PC-3 (cell line): ENCODE data around the gene TKT. TPM values are rescaled to one million over a fixed set of nuclear protein-coding genes. Genes with fewer than 3 reads are reported as not detected.
A peak's percentile ranks its signal among the peaks of the same experiment; 100 is the strongest.
"Not testable (repeated sequence)": the region's sequence is repeated elsewhere in the genome, so short reads cannot be mapped to it uniquely, and the experiment has no call there.

Source experiments
- ATAC-seq: fragments of 200-7000 bp; cut with Tn5 transposase; 2 replicates; pipeline ENCODE4 v1.9.1; 2020; ENCODE audit warnings: mild to moderate bottlenecking, moderate library complexity
- BruUV-seq: library from RNA; stranded (reverse); fragments of 400-500 nt; replicated peaks from 2 replicates; lab custom pipeline; 2021; lab: Mats Ljungman, UMichigan
- CTCF ChIA-PET: fragments of 300-600 bp; sonication (Branson Sonifier 250); formaldehyde crosslinking; loops from one replicate; lab custom pipeline; 2022; ENCODE audit warnings: antibody characterized with exemption; lab: Charles Lee
- POLR2A ChIA-PET: fragments of 300-600 bp; sonication (Branson Sonifier 250); formaldehyde crosslinking; loops from one replicate; lab custom pipeline; 2022; ENCODE audit warnings: antibody characterized with exemption; ENCODE audit not compliant: unreplicated experiment; lab: Charles Lee
- DNase-seq: peaks from one replicate; pipeline ENCODE4 v3.0.0-alpha.2; 2015
- H2AFZ ChIP-seq: fragments of 300-600 bp; sonication (generic); 2 replicates; pipeline ENCODE4 v1.6.0; 2016; ENCODE audit warnings: antibody characterized with exemption, low read length
- H3F3A ChIP-seq: fragments of 300-600 bp; sonication (generic); one replicate; pipeline ENCODE4 v1.6.0; 2017; ENCODE audit warnings: antibody characterized with exemption, low read length, control low read depth, mild to moderate bottlenecking; ENCODE audit not compliant: unreplicated experiment
- H3K27ac ChIP-seq: fragments of 300-600 bp; sonication (generic); 2 replicates; pipeline ENCODE4 v1.5.1; 2016; ENCODE audit warnings: mild to moderate bottlenecking, low read length
- H3K27me3 ChIP-seq: fragments of 300-600 bp; sonication (generic); 2 replicates; pipeline ENCODE4 v1.6.1; 2016; ENCODE audit warnings: low read length, mixed read lengths
- H3K36me3 ChIP-seq: fragments of 300-600 bp; sonication (generic); 2 replicates; pipeline ENCODE4 v1.6.1; 2016; ENCODE audit warnings: low read depth, mixed run types, low read length, mixed read lengths
- H3K4me1 ChIP-seq: fragments of 300-600 bp; sonication (generic); 2 replicates; pipeline ENCODE4 v1.5.1; 2016; ENCODE audit warnings: low read length; ENCODE audit not compliant: insufficient read depth
- H3K4me2 ChIP-seq: fragments of 300-600 bp; sonication (generic); 2 replicates; pipeline ENCODE4 v1.6.0; 2016; ENCODE audit warnings: low read length
- H3K4me3 ChIP-seq: fragments of 300-600 bp; sonication (generic); 2 replicates; pipeline ENCODE4 v1.5.1; 2016; ENCODE audit warnings: mild to moderate bottlenecking, low read length, mixed read lengths
- H3K79me2 ChIP-seq: fragments of 300-600 bp; sonication (generic); 2 replicates; pipeline ENCODE4 v1.6.1; 2017; ENCODE audit warnings: low read length, mixed read lengths
- H3K9ac ChIP-seq: fragments of 300-600 bp; sonication (generic); 2 replicates; pipeline ENCODE4 v1.6.0; 2016; ENCODE audit warnings: mild to moderate bottlenecking, low read length
- H3K9me2 ChIP-seq: fragments of 300-600 bp; sonication (generic); replicated peaks from 2 replicates; pipeline ENCODE4 v1.6.1; 2016; ENCODE audit warnings: mixed run types, low read length, mixed read lengths
- H3K9me3 ChIP-seq: fragments of 300-600 bp; sonication (generic); 2 replicates; pipeline ENCODE4 v1.6.1; 2016; ENCODE audit warnings: low read length, mixed read lengths
- H4K20me1 ChIP-seq: fragments of 300-600 bp; sonication (generic); 2 replicates; pipeline ENCODE4 v1.6.1; 2016; ENCODE audit warnings: low read length, mixed read lengths
- CTCF ChIP-seq: fragments of 300-600 bp; sonication (generic); conservative IDR thresholded peaks from 2 replicates; pipeline ENCODE4 v1.5.1; 2017; ENCODE audit warnings: antibody characterized with exemption, low read depth, mild to moderate bottlenecking, low read length
- EZH2 ChIP-seq: fragments of 300-600 bp; sonication (generic); IDR thresholded peaks from one replicate; pipeline ENCODE4 v1.6.1; 2017; ENCODE audit warnings: antibody characterized with exemption, mild to moderate bottlenecking, low read length; ENCODE audit not compliant: unreplicated experiment
- EZH2phosphoT487 ChIP-seq: fragments of 300-600 bp; sonication (generic); IDR thresholded peaks from 2 replicates; pipeline ENCODE4 v1.6.1; 2018; ENCODE audit warnings: mild to moderate bottlenecking, antibody characterized with exemption, low read length, borderline replicate concordance
- intact Hi-C: fragments of 100-400 bp; cut with micrococcal nuclease; formaldehyde crosslinking; loops from 2 replicates; pipeline ENCODE4 v1.9.0; 2023
- total RNA-seq: library from RNA; depleted of rRNA; stranded (reverse); fragments of >200 nt; gene quantifications from 2 replicates; pipeline ENCODE4 v1.2.3, GENCODE V29; 2014

TKT gene
- total RNA-seq, 1 experiment from 2014 or later = 486 TPM

GRCh38 chr3:53269888-53270880 lies 14.4 kb upstream of the TKT start:
- Histone ChIP-seq H3K9me2 (no peaks in the 10 kb centered on the region), H3K4me3 (peak overlapping the region; percentile 15; the same call in 1 of the 2 replicates), H3K4me1 (peaks cover 26% of the 10 kb centered on the region), H3K9me3 (no peaks in the 10 kb centered on the region), H2AFZ (peak overlapping the region; percentile 61), H3K9ac (peak overlapping the region; percentile 91), H4K20me1 (no peaks in the 10 kb centered on the region), H3K27ac (peak overlapping the region; percentile 99), H3F3A (no peaks in the 10 kb centered on the region), H3K36me3 (no peaks in the 10 kb centered on the region), H3K4me2 (peak overlapping the region; percentile 57), H3K27me3 (no peaks in the 10 kb centered on the region), H3K79me2 (no peaks in the 10 kb centered on the region)
- no peak for TF ChIP-seq EZH2
- 0 out of 2 replicates have a peak, but pooled peaks have one; percentile 8 for TF ChIP-seq CTCF
- TF ChIP-seq EZH2phosphoT487 = no peak
- ChIA-PET CTCF (interaction anchor here (0.6 kb wide), 1 partner anchor 33 kb away, joined by 3 read pairs; no protein-coding TSS in a partner anchor), POLR2A (no interaction called here)
- DNase-seq (peak; percentile 100), ATAC-seq (peak; percentile 95)
- TSS peak; percentile 90 for BruUV-seq
- intact Hi-C loops = no loop called here

GRCh38 chr3:53269193-53269592 lies 13.4 kb upstream of the TKT start:
- H3K9me2 ChIP-seq, H3K27me3 ChIP-seq, H4K20me1 ChIP-seq, intact Hi-C loops, ATAC-seq, H3K4me2 ChIP-seq, H3F3A ChIP-seq, H3K9me3 ChIP-seq, POLR2A ChIA-PET, CTCF ChIA-PET, H2AFZ ChIP-seq, H3K4me3 ChIP-seq, H3K36me3 ChIP-seq, BruUV-seq, DNase-seq, H3K79me2 ChIP-seq: not testable (repeated sequence)
- Histone ChIP-seq H3K9ac (peak overlapping the region; percentile 91), H3K27ac (peak overlapping the region; percentile 99), H3K4me1 (peaks cover 36% of the 10 kb centered on the region)

GRCh38 chr3:53267766-53268165 lies 11.9 kb upstream of the TKT start:
- H3K4me2 ChIP-seq = no peak overlapping the region
- CTCF ChIA-PET = no interaction called here
- intact Hi-C loops = no loop called here

More at GRCh38 chr3:53267766-53268165, 11.9 kb upstream of the TKT start:
- peaks cover 48% of the 10 kb centered on the region for H3K4me1 ChIP-seq
- ATAC-seq = no peak
- POLR2A ChIA-PET = no interaction called here
- no peaks in the 10 kb centered on the region for H4K20me1 ChIP-seq
- H3K9me2 ChIP-seq = no peaks in the 10 kb centered on the region
- no peak overlapping the region for H3K9ac ChIP-seq
- H3K36me3 ChIP-seq = no peaks in the 10 kb centered on the region
- no peaks in the 10 kb centered on the region for H3K79me2 ChIP-seq
- DNase-seq = no peak
- H3K27me3 ChIP-seq = no peaks in the 10 kb centered on the region
- H3K4me3 ChIP-seq = no peak overlapping the region
- no peak overlapping the region for H2AFZ ChIP-seq
- no peaks in the 10 kb centered on the region for H3K9me3 ChIP-seq
- no TSS peak for BruUV-seq
- TF ChIP-seq CTCF (no peak), EZH2phosphoT487 (no peak), EZH2 (no peak)
- H3F3A ChIP-seq = no peaks in the 10 kb centered on the region
- H3K27ac ChIP-seq = no peak overlapping the region
